CD4-positive, CD25-positive, alpha-beta regulatory T cell (primary cell): ENCODE results near the gene MCRS1. TPM values are rescaled to one million over a fixed set of nuclear protein-coding genes. Genes with fewer than 3 reads are reported as not detected.

Experiments
- ATAC-seq, 2 donors: fragments of 150-1000 bp; cut with Tn5 transposase; one replicate each; pipeline ENCODE4 v1.10.0; 2021; ENCODE audit warnings: low read depth in 2 of 2, moderate number of reproducible peaks in 2 of 2, moderate library complexity in 1 of 2
- DNase-seq, 3 donors: peaks; one replicate each; pipeline versions ENCODE4 v3.0.0 to v3.0.0-alpha.2; 2012 to 2022; ENCODE audit warnings: mixed read lengths in 1 of 3
- H3K27ac ChIP-seq: one replicate; pipeline ENCODE4 v1.7.0; 2013; ENCODE audit warnings: mild to moderate bottlenecking, low read length; ENCODE audit not compliant: insufficient read depth, poor library complexity, severe bottlenecking
- H3K27me3 ChIP-seq: one replicate; pipeline ENCODE4 v1.7.0; 2013; ENCODE audit warnings: low read length; ENCODE audit not compliant: control insufficient read depth, insufficient read depth
- H3K36me3 ChIP-seq: one replicate; pipeline ENCODE4 v1.7.0; 2013; ENCODE audit warnings: mild to moderate bottlenecking, low read length, moderate library complexity; ENCODE audit not compliant: control insufficient read depth, insufficient read depth
- H3K4me1 ChIP-seq: 2 replicates; pipeline ENCODE4 v1.7.0; 2013; ENCODE audit warnings: mild to moderate bottlenecking, low read length; ENCODE audit not compliant: insufficient read depth, control insufficient read depth, poor library complexity, severe bottlenecking
- H3K4me3 ChIP-seq: one replicate; pipeline ENCODE4 v1.7.0; 2013; ENCODE audit warnings: low read depth, mild to moderate bottlenecking, low read length, moderate library complexity
- H3K9me3 ChIP-seq, 2 experiments: 1 replicate in 1 of 2; 2 replicates in 1 of 2; pipeline ENCODE4 v1.7.0; 2013; ENCODE audit warnings: low read length in 2 of 2, mild to moderate bottlenecking in 1 of 2, moderate library complexity in 1 of 2; ENCODE audit not compliant: control insufficient read depth in 2 of 2
- H3K27ac Mint-ChIP-seq, 3 donors: one replicate each; pipeline ENCODE4 v1.8.0; 2020 to 2022; ENCODE audit warnings: mild to moderate bottlenecking in 3 of 3, mixed read lengths in 3 of 3, moderate library complexity in 2 of 3
- H3K27me3 Mint-ChIP-seq: one replicate; pipeline ENCODE4 v1.8.0; 2022; ENCODE audit warnings: mild to moderate bottlenecking, mixed read lengths
- H3K36me3 Mint-ChIP-seq: one replicate; pipeline ENCODE4 v1.8.0; 2020; ENCODE audit warnings: mixed read lengths
- H3K4me1 Mint-ChIP-seq, 4 donors: one replicate each; pipeline ENCODE4 v1.8.0; 2020 to 2022; ENCODE audit warnings: mixed read lengths in 4 of 4, mild to moderate bottlenecking in 1 of 4
- H3K4me3 Mint-ChIP-seq, 4 donors: one replicate each; pipeline ENCODE4 v1.8.0; 2020 to 2022; ENCODE audit warnings: mild to moderate bottlenecking in 4 of 4, mixed read lengths in 4 of 4, moderate library complexity in 3 of 4
- H3K9me3 Mint-ChIP-seq, 7 donors: one replicate each; pipeline ENCODE4 v1.8.0; 2020 to 2022; ENCODE audit warnings: mixed read lengths in 7 of 7, mild to moderate bottlenecking in 3 of 7, moderate library complexity in 2 of 7
- polyA plus RNA-seq, 4 donors: library from polyadenylated mRNA; unstranded; fragments of 300-500 nt; fragmentation: Illumina TruSeq; gene quantifications; one replicate each; pipeline ENCODE4 v1.2.3, GENCODE V29; 2021
- total RNA-seq: library from RNA; stranded (reverse); gene quantifications from one replicate; pipeline ENCODE4 v1.2.3, GENCODE V29; 2022

Gene MCRS1
- total and polyA plus RNA-seq, 5 donors from 2014 or later: 62.8 to 81.0 (median 72.7) TPM

- Mint-ChIP-seq H3K4me3 (peak overlapping the region; percentile 50 to 91 (median 76)), H3K27me3 (peaks cover 47% of the 10 kb centered on the region), H3K9me3 (peaks cover 0 to 2% (median 0%) of the 10 kb centered on the region in 7 donors), H3K36me3 (no peaks in the 10 kb centered on the region), H3K27ac (peak overlapping the region in 1 of 3 donors; percentile 79), H3K4me1 (peaks cover 0 to 45% (median 23%) of the 10 kb centered on the region in 4 donors)
- peaks cover 27% of the 10 kb centered on the region for H3K4me1 ChIP-seq
- H3K27me3 ChIP-seq: peaks cover 3% of the 10 kb centered on the region
- no peaks in the 10 kb centered on the region for H3K36me3 ChIP-seq
- no peak for ATAC-seq
- H3K9me3 ChIP-seq: no peaks in the 10 kb centered on the region
- H3K27ac ChIP-seq: no peak overlapping the region
- no peak for DNase-seq
- H3K4me3 ChIP-seq: no peak overlapping the region
These were observed 26.6 kb downstream of the MCRS1 start for GRCh38 chr12:49541140-49541861.

DNA sequence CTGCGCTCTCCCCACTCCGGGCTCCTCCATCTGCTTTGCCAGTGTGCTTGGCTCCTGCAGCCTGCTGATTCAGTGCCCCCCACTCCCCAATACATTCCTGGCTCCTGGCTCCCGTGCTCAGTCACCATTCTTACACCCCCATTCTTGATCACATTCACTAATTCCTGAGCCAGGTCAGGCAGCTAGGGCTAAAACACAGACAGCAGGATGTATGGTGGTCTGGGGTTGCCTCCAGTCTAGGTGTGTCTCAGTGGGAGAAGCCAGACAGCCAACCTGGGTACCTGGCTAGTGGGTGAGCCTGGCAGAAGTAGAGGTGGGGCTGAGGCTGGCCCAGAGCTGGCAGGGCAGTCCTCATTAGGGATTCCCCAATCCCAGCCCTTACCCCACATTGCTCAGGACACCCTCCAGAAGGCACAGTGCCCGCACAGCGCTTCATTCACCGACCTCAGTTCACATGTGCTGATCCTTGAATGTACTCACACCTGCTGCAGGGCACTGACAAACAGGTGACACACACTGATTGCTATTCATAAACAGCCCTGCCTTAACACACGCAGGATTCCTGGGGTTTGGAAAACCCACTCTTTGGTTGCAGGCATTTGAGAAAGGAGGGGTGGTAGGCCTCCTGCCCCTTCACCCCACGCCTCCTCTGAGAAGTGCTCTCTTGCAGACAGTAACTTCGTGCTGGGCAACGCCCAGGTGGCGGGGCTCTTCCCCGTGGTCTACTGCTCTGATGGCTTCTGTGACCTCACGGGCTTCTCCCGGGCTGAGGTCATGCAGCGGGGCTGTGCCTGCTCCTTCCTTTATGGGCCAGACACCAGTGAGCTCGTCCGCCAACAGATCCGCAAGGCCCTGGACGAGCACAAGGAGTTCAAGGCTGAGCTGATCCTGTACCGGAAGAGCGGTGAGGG, 27.5 kb downstream of the MCRS1 start:
- Histone ChIP-seq H3K4me1 (peaks cover 27% of the 10 kb centered on the region), H3K27me3 (peaks cover 3% of the 10 kb centered on the region), H3K4me3 (no peak overlapping the region), H3K36me3 (no peaks in the 10 kb centered on the region), H3K27ac (no peak overlapping the region), H3K9me3 (no peaks in the 10 kb centered on the region)
- Mint-ChIP-seq H3K4me3 (peak overlapping the region; percentile 77 to 95 (median 82)), H3K27me3 (peaks cover 49% of the 10 kb centered on the region), H3K36me3 (no peaks in the 10 kb centered on the region), H3K4me1 (peaks cover 0 to 45% (median 23%) of the 10 kb centered on the region in 4 donors), H3K27ac (peak overlapping the region; percentile 44 to 63 (median 54)), H3K9me3 (peaks cover 0 to 2% (median 0%) of the 10 kb centered on the region in 7 donors)
- DNase-seq (no peak), ATAC-seq (no peak)

GRCh38 chr12:49539406-49540228, 28.3 kb downstream of the MCRS1 start:
- ATAC-seq: no peak
- Mint-ChIP-seq H3K36me3 (no peaks in the 10 kb centered on the region), H3K4me1 (peaks cover 0 to 43% (median 23%) of the 10 kb centered on the region in 4 donors), H3K9me3 (peaks cover 0 to 2% (median 0%) of the 10 kb centered on the region in 7 donors), H3K27me3 (peaks cover 55% of the 10 kb centered on the region), H3K4me3 (peak overlapping the region; percentile 77 to 95 (median 87)), H3K27ac (peak overlapping the region in 2 of 3 donors; percentile 54 to 84)
- Histone ChIP-seq H3K36me3 (no peaks in the 10 kb centered on the region), H3K27ac (no peak overlapping the region), H3K4me3 (peak overlapping the region; percentile 37), H3K4me1 (peaks cover 27% of the 10 kb centered on the region), H3K27me3 (peaks cover 3% of the 10 kb centered on the region), H3K9me3 (no peaks in the 10 kb centered on the region)
- no peak for DNase-seq

- Histone ChIP-seq H3K36me3 (no peaks in the 10 kb centered on the region), H3K4me1 (peaks cover 27% of the 10 kb centered on the region), H3K9me3 (no peaks in the 10 kb centered on the region), H3K27me3 (peaks cover 3% of the 10 kb centered on the region), H3K4me3 (peak within 1 kb of the TSS; percentile 48), H3K27ac (no peak within 1 kb of the TSS)
- Mint-ChIP-seq H3K4me3 (peak within 1 kb of the TSS; percentile 82 to 93 (median 87)), H3K9me3 (peaks cover 0 to 2% (median 0%) of the 10 kb centered on the region in 7 donors), H3K27me3 (peaks cover 56% of the 10 kb centered on the region), H3K36me3 (no peaks in the 10 kb centered on the region), H3K27ac (peak within 1 kb of the TSS in 1 of 3 donors; percentile 84), H3K4me1 (peaks cover 0 to 42% (median 23%) of the 10 kb centered on the region in 4 donors)
- DNase-seq: peak; percentile 87 to 93 (median 89)
- ATAC-seq: peak; percentile 89 to 94
These were observed 29.2 kb downstream of the MCRS1 start, which contains the start of gene KCNH3 for GRCh38 chr12:49538510-49539403. Gene KCNH3, plus strand, starts transcription at chr12:49539030. Its CDS starts 387 bp downstream, at chr12:49539417.

DNA sequence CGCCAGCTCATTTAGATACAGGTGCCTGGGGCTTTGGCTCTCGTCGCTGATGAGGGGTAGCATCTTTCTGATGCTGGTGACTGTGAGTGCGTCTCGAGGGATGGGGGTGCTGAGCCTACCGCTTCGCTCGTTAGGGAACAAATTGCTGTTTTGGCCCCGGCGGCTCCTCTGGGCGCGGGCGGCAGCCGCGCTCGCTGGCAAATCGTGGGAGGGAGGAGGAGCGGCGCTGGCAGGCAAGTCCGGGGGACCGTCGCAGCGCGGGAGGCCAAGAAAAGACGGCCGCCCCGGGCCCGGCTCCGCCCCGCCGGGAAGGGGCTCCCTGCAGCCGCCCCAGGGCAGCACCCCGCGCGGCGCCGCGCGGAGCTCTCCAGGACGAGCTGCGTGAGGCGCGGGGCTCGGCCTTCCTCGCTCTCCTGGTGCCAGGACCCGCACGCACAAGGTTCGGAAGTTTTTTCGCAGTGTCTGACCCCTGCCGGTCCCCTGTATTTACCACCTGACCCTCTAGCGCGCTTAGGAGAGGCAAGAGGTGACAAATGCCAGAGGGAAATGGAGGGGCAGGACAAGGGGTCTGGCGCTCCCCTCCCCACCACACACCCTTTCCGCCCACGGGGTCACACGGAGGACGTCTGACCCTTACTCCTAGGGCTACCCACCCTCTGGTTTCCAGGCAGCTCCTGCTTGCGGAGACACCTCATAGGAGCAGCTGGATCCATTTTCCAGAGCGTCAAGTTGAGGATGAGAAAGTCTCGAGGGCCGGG, 30.0 kb downstream of the MCRS1 start:
- peaks cover 0 to 2% (median 0%) of the 10 kb centered on the region in 7 donors for H3K9me3 Mint-ChIP-seq
- H3K4me1 Mint-ChIP-seq: peaks cover 0 to 39% (median 22%) of the 10 kb centered on the region in 4 donors
- H3K9me3 ChIP-seq: no peaks in the 10 kb centered on the region
- H3K4me3 ChIP-seq: peak overlapping the region; percentile 48
- H3K27ac Mint-ChIP-seq: peak overlapping the region in 1 of 3 donors; percentile 79
- peaks cover 3% of the 10 kb centered on the region for H3K27me3 ChIP-seq
- ATAC-seq (no peak), DNase-seq (peak in 2 of 3 donors; percentile 23 to 26)
- H3K36me3 ChIP-seq: no peaks in the 10 kb centered on the region
- H3K27me3 Mint-ChIP-seq: peaks cover 56% of the 10 kb centered on the region
- peaks cover 27% of the 10 kb centered on the region for H3K4me1 ChIP-seq
- no peak overlapping the region for H3K27ac ChIP-seq
- H3K4me3 Mint-ChIP-seq: peak overlapping the region; percentile 82 to 93 (median 88)
- H3K36me3 Mint-ChIP-seq: no peaks in the 10 kb centered on the region

- Mint-ChIP-seq H3K27me3 (peaks cover 56% of the 10 kb centered on the region), H3K4me1 (peaks cover 0 to 35% (median 21%) of the 10 kb centered on the region in 4 donors), H3K4me3 (peak overlapping the region; percentile 80 to 89 (median 86)), H3K27ac (peak overlapping the region in 1 of 3 donors; percentile 52), H3K9me3 (peaks cover 0 to 2% (median 0%) of the 10 kb centered on the region in 7 donors), H3K36me3 (no peaks in the 10 kb centered on the region)
- H3K4me1 ChIP-seq: peaks cover 27% of the 10 kb centered on the region
- no peaks in the 10 kb centered on the region for H3K36me3 ChIP-seq
- no peak overlapping the region for H3K27ac ChIP-seq
- peaks cover 3% of the 10 kb centered on the region for H3K27me3 ChIP-seq
- ATAC-seq (no peak), DNase-seq (no peak)
- H3K9me3 ChIP-seq: no peaks in the 10 kb centered on the region
- H3K4me3 ChIP-seq: no peak overlapping the region
These were observed 30.7 kb downstream of the MCRS1 start for GRCh38 chr12:49537231-49537751.
